Stomach (tissue), 9 donors: ENCODE results near the gene APLP1. TPM values are rescaled to one million over a fixed set of nuclear protein-coding genes. Genes with fewer than 3 reads are reported as not detected.

ENCODE experiments used
- DNase-seq, 2 donors: peaks; one replicate each; pipeline versions ENCODE4 v3.0.0 to v3.0.0-alpha.2; 2013 to 2019
- H3K27ac ChIP-seq, 5 donors: fragments of 200-600 bp in 4 of 5; sonication (generic) in 4 of 5; one replicate each; pipeline ENCODE4 v1.5.1; 2013 to 2019; ENCODE audit warnings: mild to moderate bottlenecking in 1 of 5, moderate library complexity in 1 of 5
- H3K27me3 ChIP-seq, 3 donors: fragments of 200-600 bp; sonication (generic); one replicate each; pipeline ENCODE4 v1.5.1; 2017 to 2019; ENCODE audit warnings: mixed run types in 1 of 3
- H3K36me3 ChIP-seq, 4 donors: fragments of 200-600 bp; sonication (generic); 1 replicate in 3 of 4; 2 replicates in 1 of 4; pipeline ENCODE4 v1.5.1; 2016 to 2019
- H3K4me1 ChIP-seq, 4 donors: fragments of 200-600 bp; sonication (generic); one replicate each; pipeline ENCODE4 v1.5.1; 2016 to 2019
- H3K4me3 ChIP-seq, 4 donors: fragments of 200-600 bp; sonication (generic) in 3 of 4; one replicate each; pipeline ENCODE4 v1.5.1; 2016 to 2019; ENCODE audit warnings: mild to moderate bottlenecking in 1 of 4
- H3K9me3 ChIP-seq, 4 donors: fragments of 200-600 bp; sonication (generic); one replicate each; pipeline ENCODE4 v1.5.1; 2016 to 2019
- EP300 ChIP-seq: sonication (generic); formaldehyde crosslinking; IDR thresholded peaks from one replicate; pipeline ENCODE4 v1.6.1; 2017; ENCODE audit warnings: antibody characterized with exemption
- POLR2A ChIP-seq, 4 donors: fragments of 450-650 bp; IDR thresholded peaks; one replicate each; pipeline ENCODE4 v1.6.1; 2016; ENCODE audit warnings: antibody characterized with exemption in 4 of 4, control low read depth in 2 of 4, mild to moderate bottlenecking in 1 of 4, moderate library complexity in 1 of 4
- POLR2AphosphoS5 ChIP-seq, 3 donors: sonication (generic); formaldehyde crosslinking; IDR thresholded peaks; one replicate each; pipeline ENCODE4 v1.6.1; 2016; ENCODE audit warnings: antibody characterized with exemption in 3 of 3
- WGBS, 5 donors: extraction: QIAGEN DNeasy Blood & Tissue Kit in 3 of 5; methylation state at CpG; one replicate each; pipeline versions ENCODE4 v1.1.5 to v1.1.7; 2013 to 2018; 5-methylcytosine and 5-hydroxymethylcytosine counted together
- intact Hi-C: fragments of 100-400 bp; cut with DNase I; formaldehyde crosslinking; loops from one replicate; pipeline ENCODE4 v1.15.1; 2023; ENCODE audit warnings: low total_unique reads
- polyA plus RNA-seq, 3 donors: library from polyadenylated mRNA; stranded (reverse); fragments of 200-250 nt; gene quantifications; one replicate each; pipeline ENCODE4 v1.2.3, GENCODE V29; 2013
- total RNA-seq, 5 donors: library from RNA; depleted of rRNA; stranded (reverse); fragments of >200 nt; gene quantifications; one replicate each; pipeline versions ENCODE4 v1.1.0 to v1.2.3, GENCODE V29; 2014 to 2016
- TF ChIP-seq, protein P1 (sequence below), 7 experiments: fragments of 450-650 bp in 4 of 7; fragments of 200-600 bp in 3 of 7; sonication (generic) in 3 of 7; IDR thresholded peaks; one replicate each; pipeline ENCODE4 v1.5.1; 2016 to 2019; ENCODE audit warnings: antibody characterized with exemption in 7 of 7, control low read depth in 2 of 7, mild to moderate bottlenecking in 1 of 7
- donor health status: healthy with polysubstance abuse.
- donor health status: Bipolar disorder and iron deficiency.
- donor health status: healthy.

The APLP1 gene
- total and polyA plus RNA-seq, 8 donors: 5.3 to 76.5 (median 18.4) TPM

DNA sequence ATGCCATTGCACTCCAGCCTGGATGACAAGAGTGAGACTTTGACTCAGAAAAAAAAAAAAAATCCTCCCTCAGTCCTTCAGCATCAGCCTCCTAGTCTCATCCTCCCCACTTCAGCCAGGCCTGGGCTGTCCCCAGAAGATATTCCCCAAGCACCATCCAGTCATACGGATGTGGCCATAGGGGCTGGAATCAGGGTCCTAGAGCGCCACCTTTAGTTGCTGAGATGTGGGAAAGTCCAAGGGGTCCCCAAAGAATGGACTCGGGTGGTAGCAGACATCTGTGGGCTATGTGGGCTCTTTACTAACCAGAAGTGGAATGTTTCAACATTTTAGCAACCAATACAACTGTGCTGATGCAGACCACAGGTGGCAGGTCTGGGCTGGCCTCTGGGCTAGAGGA is 42.8 kb downstream of the APLP1 start:
- H3K4me1 ChIP-seq: peaks cover 10 to 33% (median 15%) of the 10 kb centered on the region in 4 donors
- H3K9me3 ChIP-seq: no peaks in the 10 kb centered on the region
- 53 to 66% (median 64%) methylated on average over 3 of the region's 3 CpGs for WGBS, 5 donors
- intact Hi-C loops: no loop called here
- no peaks in the 10 kb centered on the region for H3K27me3 ChIP-seq
- no peak overlapping the region for H3K4me3 ChIP-seq
- H3K27ac ChIP-seq: peak overlapping the region in 1 of 5 donors; percentile 27
- no peak for TF ChIP-seq POLR2A (IDR thresholded peaks at IDR 0.05)
- TF ChIP-seq POLR2AphosphoS5 (IDR thresholded peaks at IDR 0.05): no peak
- no peak for TF ChIP-seq EP300
- TF ChIP-seq, protein P1, sequence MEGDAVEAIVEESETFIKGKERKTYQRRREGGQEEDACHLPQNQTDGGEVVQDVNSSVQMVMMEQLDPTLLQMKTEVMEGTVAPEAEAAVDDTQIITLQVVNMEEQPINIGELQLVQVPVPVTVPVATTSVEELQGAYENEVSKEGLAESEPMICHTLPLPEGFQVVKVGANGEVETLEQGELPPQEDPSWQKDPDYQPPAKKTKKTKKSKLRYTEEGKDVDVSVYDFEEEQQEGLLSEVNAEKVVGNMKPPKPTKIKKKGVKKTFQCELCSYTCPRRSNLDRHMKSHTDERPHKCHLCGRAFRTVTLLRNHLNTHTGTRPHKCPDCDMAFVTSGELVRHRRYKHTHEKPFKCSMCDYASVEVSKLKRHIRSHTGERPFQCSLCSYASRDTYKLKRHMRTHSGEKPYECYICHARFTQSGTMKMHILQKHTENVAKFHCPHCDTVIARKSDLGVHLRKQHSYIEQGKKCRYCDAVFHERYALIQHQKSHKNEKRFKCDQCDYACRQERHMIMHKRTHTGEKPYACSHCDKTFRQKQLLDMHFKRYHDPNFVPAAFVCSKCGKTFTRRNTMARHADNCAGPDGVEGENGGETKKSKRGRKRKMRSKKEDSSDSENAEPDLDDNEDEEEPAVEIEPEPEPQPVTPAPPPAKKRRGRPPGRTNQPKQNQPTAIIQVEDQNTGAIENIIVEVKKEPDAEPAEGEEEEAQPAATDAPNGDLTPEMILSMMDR (IDR thresholded peaks at IDR 0.05): no peak
- H3K36me3 ChIP-seq: no peaks in the 10 kb centered on the region
- no peak for DNase-seq

DNA sequence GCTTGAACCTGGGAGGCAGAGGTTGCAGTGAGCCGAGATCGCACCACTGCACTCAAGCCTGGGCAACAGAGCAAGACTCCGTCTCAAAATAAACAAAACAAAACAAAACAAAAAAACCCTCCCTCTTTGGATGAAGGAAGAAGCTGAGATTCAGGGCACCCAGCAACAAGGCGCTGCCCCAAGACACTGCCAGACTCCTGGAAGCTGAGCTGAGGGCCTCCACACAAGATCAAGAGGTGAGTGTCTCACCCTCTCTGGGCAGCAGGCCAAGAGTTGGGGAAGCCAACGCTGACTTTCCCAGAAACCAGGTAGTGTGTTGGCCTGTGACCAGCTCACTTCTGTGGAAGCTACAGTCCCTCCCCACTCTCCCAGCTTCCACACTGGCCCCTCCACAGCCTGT is 43.4 kb downstream of the APLP1 start:
- Histone ChIP-seq H3K4me3 (no peak overlapping the region), H3K36me3 (no peaks in the 10 kb centered on the region), H3K27ac (peak overlapping the region in 2 of 5 donors; percentile 20 to 27), H3K9me3 (no peaks in the 10 kb centered on the region), H3K4me1 (peaks cover 3 to 26% (median 10%) of the 10 kb centered on the region in 4 donors), H3K27me3 (no peaks in the 10 kb centered on the region)
- TF ChIP-seq POLR2AphosphoS5 (IDR thresholded peaks at IDR 0.05) (no peak), POLR2A (IDR thresholded peaks at IDR 0.05) (no peak), EP300 (no peak)
- TF ChIP-seq, protein P1 (IDR thresholded peaks at IDR 0.05): no peak
- 32 to 48% (median 41%) methylated on average over 5 of the region's 5 CpGs for WGBS, 5 donors
- DNase-seq: peak in 1 of 2 donors; percentile 83
- intact Hi-C loops: no loop called here

DNA sequence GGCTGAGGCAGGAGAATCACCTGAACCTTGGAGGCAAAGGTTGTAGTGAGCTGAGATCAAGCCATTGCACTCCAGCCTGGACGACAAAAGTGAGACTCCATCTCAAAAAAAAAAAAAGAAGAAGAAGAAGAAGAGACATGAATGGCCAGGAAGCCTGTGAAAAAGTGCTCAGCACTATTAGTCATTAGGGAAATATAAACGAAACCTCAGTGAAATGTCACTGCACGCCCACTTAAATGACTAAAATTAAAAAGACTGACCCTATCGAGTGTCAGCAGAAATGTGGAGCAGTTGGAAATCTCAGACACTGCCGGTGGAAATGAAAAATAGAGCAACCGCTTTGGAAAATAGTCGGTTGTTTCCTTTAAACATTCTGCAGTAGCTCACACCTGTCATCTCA is 45.2 kb downstream of the APLP1 start:
- intact Hi-C loops: no loop called here
- Histone ChIP-seq H3K9me3 (no peaks in the 10 kb centered on the region), H3K27ac (no peak overlapping the region), H3K36me3 (no peaks in the 10 kb centered on the region), H3K4me3 (no peak overlapping the region), H3K27me3 (no peaks in the 10 kb centered on the region), H3K4me1 (peaks cover 0 to 19% (median 3%) of the 10 kb centered on the region in 4 donors)
- WGBS, 5 donors: 46 to 63% (median 49%) methylated on average over 7 of the region's 7 CpGs
- no peak for TF ChIP-seq EP300
- no peak for TF ChIP-seq POLR2AphosphoS5 (IDR thresholded peaks at IDR 0.05)
- TF ChIP-seq POLR2A (IDR thresholded peaks at IDR 0.05): no peak
- DNase-seq: no peak

DNA sequence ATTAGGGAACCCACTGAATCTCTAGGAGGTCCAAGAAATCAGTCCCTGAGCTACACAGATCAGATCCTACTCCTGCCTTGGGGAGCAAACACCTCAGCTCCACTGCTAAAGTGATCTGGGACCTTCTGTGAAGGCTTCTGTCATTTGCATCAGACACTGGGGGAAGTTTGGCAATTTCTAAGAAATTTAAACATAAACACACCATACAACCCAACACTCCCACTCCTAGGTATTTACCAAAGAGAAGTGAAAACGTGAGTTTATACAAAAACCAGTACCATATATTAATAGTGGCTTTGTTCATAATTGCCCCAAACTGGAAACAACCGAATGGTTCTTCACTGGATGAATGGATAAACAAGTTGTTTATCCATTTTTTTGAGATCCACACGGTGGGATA is 47.1 kb downstream of the APLP1 start:
- Histone ChIP-seq H3K4me3 (no peak overlapping the region), H3K9me3 (no peaks in the 10 kb centered on the region), H3K4me1 (peaks cover 0 to 19% (median 3%) of the 10 kb centered on the region in 4 donors), H3K36me3 (no peaks in the 10 kb centered on the region), H3K27me3 (no peaks in the 10 kb centered on the region), H3K27ac (no peak overlapping the region)
- TF ChIP-seq EP300 (no peak), POLR2AphosphoS5 (IDR thresholded peaks at IDR 0.05) (no peak)
- TF ChIP-seq, protein P1 (IDR thresholded peaks at IDR 0.05): no peak
- intact Hi-C loops: loop anchor here (5.0 kb wide), 1 partner anchor 238 kb away; no protein-coding TSS in a partner anchor
- 51 to 67% (median 62%) methylated on average over 3 of the region's 3 CpGs for WGBS, 5 donors
- DNase-seq: no peak

DNA sequence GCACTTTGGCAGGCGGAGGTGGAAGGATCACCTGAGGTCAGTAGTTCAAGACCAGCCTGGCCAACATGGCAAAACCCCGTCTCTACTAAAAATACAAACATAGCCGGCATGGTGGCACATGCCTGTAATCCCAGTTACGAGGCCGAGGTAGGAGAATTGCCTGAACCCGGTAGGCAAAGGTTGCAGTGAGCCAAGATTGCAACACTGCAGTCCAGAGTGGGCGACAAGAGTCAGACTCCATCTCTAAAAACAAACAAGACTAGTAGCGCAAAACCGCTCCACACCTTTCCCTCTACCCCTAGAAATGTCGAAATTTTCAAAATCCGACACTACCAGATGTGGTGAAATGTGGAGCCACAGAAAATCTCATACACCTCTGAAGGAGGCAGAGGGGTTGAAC is 50.9 kb downstream of the APLP1 start:
- Histone ChIP-seq H3K4me1 (no peaks in the 10 kb centered on the region), H3K9me3 (no peaks in the 10 kb centered on the region), H3K4me3 (no peak overlapping the region), H3K36me3 (no peaks in the 10 kb centered on the region), H3K27me3 (no peaks in the 10 kb centered on the region), H3K27ac (no peak overlapping the region)
- no peak for DNase-seq
- 88 to 91% (median 90%) methylated on average over 11 of the region's 11 CpGs for WGBS, 5 donors
- TF ChIP-seq POLR2AphosphoS5 (IDR thresholded peaks at IDR 0.05): no peak
- intact Hi-C loops: loop anchor here (5.0 kb wide), 1 partner anchor 242 kb away; no protein-coding TSS in a partner anchor
